B cell (primary cell): ENCODE measurements around the gene WDFY2. TPM values are rescaled to one million over a fixed set of nuclear protein-coding genes. Genes with fewer than 3 reads are reported as not detected.

Experiments used
- ATAC-seq: fragments of 200-7000 bp; cut with Tn5 transposase; one replicate; pipeline ENCODE4 v1.10.0; 2021; ENCODE audit warnings: low read depth, mild to moderate bottlenecking, moderate number of reproducible peaks, moderate library complexity
- CTCF ChIA-PET: fragments of 350-600 bp; sonication (Branson Sonifier 250); formaldehyde crosslinking; loops from one replicate; lab custom pipeline; 2021; ENCODE audit warnings: antibody characterized with exemption, inconsistent platforms; lab: Charles Lee
- POLR2A ChIA-PET: fragments of 350-600 bp; sonication (Branson Sonifier 250); formaldehyde crosslinking; loops from one replicate; lab custom pipeline; 2021; ENCODE audit warnings: antibody characterized with exemption; lab: Charles Lee
- DNase-seq: peaks from one replicate; pipeline ENCODE4 v3.0.0; 2013
- H2AFZ ChIP-seq: 2 replicates; pipeline ENCODE4 v1.6.1; 2012; ENCODE audit warnings: mild to moderate bottlenecking, low read depth, low read length; ENCODE audit not compliant: insufficient read depth, poor library complexity, severe bottlenecking
- H3K27ac ChIP-seq, 2 donors: 1 replicate in 1 of 2; 2 replicates in 1 of 2; pipeline ENCODE4 v1.5.1; 2012 to 2013; ENCODE audit warnings: low read length in 2 of 2, mild to moderate bottlenecking in 2 of 2, moderate library complexity in 1 of 2
- H3K27me3 ChIP-seq, 4 experiments: fragments of 200-600 bp in 1 of 4; sonication (generic) in 1 of 4; replicated peaks in 1 of 4; 1 replicate in 2 of 4; 2 replicates in 2 of 4; pipeline versions ENCODE4 v1.6.1 to v1.7.0; 2013 to 2016; ENCODE audit warnings: low read length in 3 of 4, mild to moderate bottlenecking in 2 of 4, mixed read lengths in 1 of 4, moderate library complexity in 1 of 4; ENCODE audit not compliant: insufficient read depth in 4 of 4, control insufficient read depth in 3 of 4; ENCODE audit errors: control extremely low read depth in 1 of 4
- H3K36me3 ChIP-seq, 2 experiments: replicated peaks in 1 of 2; 1 replicate in 1 of 2; 2 replicates in 1 of 2; pipeline versions ENCODE4 v1.6.1 to v1.7.1; 2013; ENCODE audit warnings: low read length in 1 of 2; ENCODE audit not compliant: insufficient read depth in 2 of 2, control insufficient read depth in 1 of 2; ENCODE audit errors: control extremely low read depth in 1 of 2, extremely low read depth in 1 of 2
- H3K4me1 ChIP-seq, 2 donors: fragments of 200-600 bp in 1 of 2; sonication (generic) in 1 of 2; 1 replicate in 1 of 2; 2 replicates in 1 of 2; pipeline versions ENCODE4 v1.5.1 to v1.6.1; 2013 to 2017; ENCODE audit warnings: low read length in 2 of 2; ENCODE audit not compliant: control insufficient read depth in 2 of 2, insufficient read depth in 2 of 2
- H3K4me2 ChIP-seq: replicated peaks from 2 replicates; pipeline ENCODE3; 2012; ENCODE audit warnings: mild to moderate bottlenecking, low read depth, low read length; ENCODE audit not compliant: poor library complexity, severe bottlenecking
- H3K4me3 ChIP-seq, 5 experiments: fragments of 200-600 bp in 1 of 5; sonication (generic) in 1 of 5; 1 replicate in 3 of 5; 2 replicates in 2 of 5; pipeline versions ENCODE4 v1.5.1 to v1.7.0; 2011 to 2016; ENCODE audit warnings: low read length in 4 of 5, mild to moderate bottlenecking in 4 of 5, low read depth in 2 of 5, control low read depth in 1 of 5, moderate library complexity in 1 of 5; ENCODE audit not compliant: insufficient read depth in 1 of 5; ENCODE audit errors: control extremely low read depth in 1 of 5, extremely low read depth in 1 of 5
- H3K79me2 ChIP-seq: fragments of 200-600 bp; sonication (generic); one replicate; pipeline ENCODE4 v1.6.0; 2016; ENCODE audit warnings: low read length; ENCODE audit not compliant: control insufficient read depth, insufficient read depth
- H3K9ac ChIP-seq: fragments of 200-600 bp; sonication (generic); 2 replicates; pipeline ENCODE4 v1.6.1; 2017; ENCODE audit warnings: mild to moderate bottlenecking, low read length, moderate library complexity
- H3K9me3 ChIP-seq, 3 donors: one replicate each; pipeline versions ENCODE4 v1.6.1 to v1.7.1; 2013; ENCODE audit warnings: low read length in 2 of 3; ENCODE audit not compliant: control insufficient read depth in 2 of 3, insufficient read depth in 1 of 3; ENCODE audit errors: control extremely low read depth in 1 of 3
- H4K20me1 ChIP-seq: 2 replicates; pipeline ENCODE4 v1.6.0; 2012; ENCODE audit warnings: mild to moderate bottlenecking, low read length; ENCODE audit not compliant: insufficient read depth, control insufficient read depth, poor library complexity, severe bottlenecking
- H3K27ac Mint-ChIP-seq: one replicate; pipeline ENCODE4 v1.8.0; 2021; ENCODE audit warnings: mixed read lengths
- H3K27me3 Mint-ChIP-seq: one replicate; pipeline ENCODE4 v1.8.0; 2021; ENCODE audit warnings: mixed read lengths
- H3K4me1 Mint-ChIP-seq: one replicate; pipeline ENCODE4 v1.8.0; 2021; ENCODE audit warnings: mixed read lengths
- H3K4me3 Mint-ChIP-seq: one replicate; pipeline ENCODE4 v1.8.0; 2021; ENCODE audit warnings: mixed read lengths
- H3K9me3 Mint-ChIP-seq: one replicate; pipeline ENCODE4 v1.8.0; 2022; ENCODE audit warnings: mixed read lengths; ENCODE audit not compliant: insufficient read depth
- CTCF ChIP-seq: fragments of 200-600 bp; IDR thresholded peaks from one replicate; pipeline ENCODE4 v1.8.0; 2022; ENCODE audit warnings: antibody characterized with exemption, mild to moderate bottlenecking
- EZH2 ChIP-seq: IDR thresholded peaks from 2 replicates; pipeline ENCODE4 v1.6.1; 2012; ENCODE audit warnings: borderline replicate concordance, low read depth, mild to moderate bottlenecking, moderate library complexity, low read length; ENCODE audit not compliant: insufficient read depth, poor library complexity, severe bottlenecking
- WGBS: methylation state at CpG from one replicate; pipeline ENCODE4 v1.1.5; 2013; ENCODE audit warnings: missing lambda C conversion rate; ENCODE audit not compliant: insufficient coverage; 5-methylcytosine and 5-hydroxymethylcytosine counted together
- intact Hi-C: fragments of 100-400 bp; cut with micrococcal nuclease; formaldehyde crosslinking; loops from one replicate; pipeline ENCODE4 v1.10.0; 2022
- polyA plus RNA-seq: library from polyadenylated mRNA; depleted of rRNA; stranded (reverse); fragments of >200 nt; gene quantifications from 2 replicates; pipeline ENCODE4 v1.2.3, GENCODE V29; 2012
- total RNA-seq, 2 donors: library from RNA; stranded (reverse); fragments of 120-200 nt in 1 of 2; gene quantifications; 1 replicate in 1 of 2; 2 replicates in 1 of 2; pipeline versions ENCODE4 v1.2.3 to v1.2.4, GENCODE V29; 2013 to 2022

Gene WDFY2
- total and polyA plus RNA-seq, 2 donors (not counting 1 experiment from before 2014, with no cell fraction given), result 12.4 to 47.7 TPM

- TF ChIP-seq EZH2 (no peak), CTCF (no peak)
- Histone ChIP-seq H3K36me3 (peaks cover 2 to 7% of the 10 kb centered on the region in 2 experiments), H2AFZ (no peak overlapping the region), H3K4me1 (peaks cover 7 to 10% of the 10 kb centered on the region in 2 donors), H3K9me3 (peaks cover 3 to 7% (median 3%) of the 10 kb centered on the region in 3 donors), H3K4me3 (no peak overlapping the region), H3K4me2 (no peak overlapping the region), H3K27me3 (no peaks in the 10 kb centered on the region), H3K27ac (no peak overlapping the region), H3K9ac (no peak overlapping the region), H3K79me2 (peaks cover 37% of the 10 kb centered on the region), H4K20me1 (peaks cover 13% of the 10 kb centered on the region)
- H3K4me3 Mint-ChIP-seq, result no peak overlapping the region
- DNase-seq, result no peak
- peaks cover 13% of the 10 kb centered on the region for H3K9me3 Mint-ChIP-seq
- H3K27ac Mint-ChIP-seq, result no peak overlapping the region
- H3K4me1 Mint-ChIP-seq, result peaks cover 23% of the 10 kb centered on the region
- no peak for ATAC-seq
- ChIA-PET CTCF (no interaction called here), POLR2A (no interaction called here)
- intact Hi-C loops, result loop anchor here (5.0 kb wide), 1 partner anchor 42 kb away; no protein-coding TSS in a partner anchor
- H3K27me3 Mint-ChIP-seq, result no peaks in the 10 kb centered on the region
- WGBS, result 100% methylated on average over 2 of the region's 6 CpGs
Observed at GRCh38 chr13:51659276-51660127, 75.2 kb downstream of the WDFY2 start.

GRCh38 chr13:51660813-51661212, 76.6 kb downstream of the WDFY2 start:
- Histone ChIP-seq H3K9me3 (peaks cover 2 to 3% (median 3%) of the 10 kb centered on the region in 3 donors), H3K27me3 (no peaks in the 10 kb centered on the region), H4K20me1 (peaks cover 13% of the 10 kb centered on the region), H3K79me2 (peaks cover 29% of the 10 kb centered on the region), H2AFZ (no peak overlapping the region), H3K9ac (no peak overlapping the region), H3K4me1 (peaks cover 8 to 10% of the 10 kb centered on the region in 2 donors), H3K36me3 (peaks cover 2 to 7% of the 10 kb centered on the region in 2 experiments), H3K4me3 (no peak overlapping the region), H3K4me2 (no peak overlapping the region), H3K27ac (no peak overlapping the region)
- ChIA-PET POLR2A (no interaction called here), CTCF (no interaction called here)
- WGBS, result no CpG with 5 or more reads among the region's 1 CpG
- TF ChIP-seq EZH2, result no peak
- TF ChIP-seq CTCF, result no peak
- Mint-ChIP-seq H3K4me3 (no peak overlapping the region), H3K27ac (no peak overlapping the region), H3K4me1 (peaks cover 23% of the 10 kb centered on the region), H3K27me3 (no peaks in the 10 kb centered on the region), H3K9me3 (peaks cover 4% of the 10 kb centered on the region)
- ATAC-seq (no peak), DNase-seq (no peak)
- intact Hi-C loops, result no loop called here
